SK-N-DZ (cell line): ENCODE results near the gene MEIOC.

Source experiments
- DNase-seq: peaks from one replicate; pipeline ENCODE4 v3.0.0-alpha.2; 2015; ENCODE audit warnings: low spot score
- small RNA-seq, 2 experiments: library from RNA; depleted of rRNA; stranded (forward); fragments of <200 nt; gene quantifications; one replicate each; pipeline ENCODE3, GENCODE V24; 2014

Gene MEIOC

DNA sequence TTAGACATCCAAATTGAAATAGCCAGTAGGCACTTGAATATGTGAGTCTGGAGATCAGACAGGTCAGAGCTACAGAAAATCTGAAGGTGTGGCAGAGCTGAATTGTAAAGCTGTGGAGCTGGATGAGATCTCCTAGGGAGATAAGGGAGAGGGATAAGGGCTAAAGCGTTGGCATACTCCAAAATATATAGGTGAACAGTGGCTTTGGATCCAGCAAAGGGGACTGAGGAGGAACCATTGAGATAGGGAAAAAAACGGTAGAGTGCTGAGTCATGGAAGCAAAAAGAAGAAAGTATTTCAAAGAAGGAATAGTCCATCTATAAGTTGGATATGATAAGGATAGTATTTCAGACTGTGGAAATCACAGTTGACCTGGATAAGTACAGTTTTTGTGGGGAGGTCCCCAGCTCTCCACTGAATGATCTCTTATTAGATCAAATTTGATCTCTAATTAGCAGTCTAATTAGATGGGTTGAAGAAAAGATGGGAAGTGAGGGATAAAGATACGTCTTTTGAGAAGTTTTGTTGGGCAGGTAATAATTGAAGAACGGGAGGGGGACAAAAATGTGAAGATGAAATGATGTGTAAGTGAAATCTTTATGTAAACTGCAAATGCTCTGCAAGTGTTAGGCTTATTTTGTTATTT is 51.6 kb downstream of the MEIOC start:
- DNase-seq, result no peak

DNA sequence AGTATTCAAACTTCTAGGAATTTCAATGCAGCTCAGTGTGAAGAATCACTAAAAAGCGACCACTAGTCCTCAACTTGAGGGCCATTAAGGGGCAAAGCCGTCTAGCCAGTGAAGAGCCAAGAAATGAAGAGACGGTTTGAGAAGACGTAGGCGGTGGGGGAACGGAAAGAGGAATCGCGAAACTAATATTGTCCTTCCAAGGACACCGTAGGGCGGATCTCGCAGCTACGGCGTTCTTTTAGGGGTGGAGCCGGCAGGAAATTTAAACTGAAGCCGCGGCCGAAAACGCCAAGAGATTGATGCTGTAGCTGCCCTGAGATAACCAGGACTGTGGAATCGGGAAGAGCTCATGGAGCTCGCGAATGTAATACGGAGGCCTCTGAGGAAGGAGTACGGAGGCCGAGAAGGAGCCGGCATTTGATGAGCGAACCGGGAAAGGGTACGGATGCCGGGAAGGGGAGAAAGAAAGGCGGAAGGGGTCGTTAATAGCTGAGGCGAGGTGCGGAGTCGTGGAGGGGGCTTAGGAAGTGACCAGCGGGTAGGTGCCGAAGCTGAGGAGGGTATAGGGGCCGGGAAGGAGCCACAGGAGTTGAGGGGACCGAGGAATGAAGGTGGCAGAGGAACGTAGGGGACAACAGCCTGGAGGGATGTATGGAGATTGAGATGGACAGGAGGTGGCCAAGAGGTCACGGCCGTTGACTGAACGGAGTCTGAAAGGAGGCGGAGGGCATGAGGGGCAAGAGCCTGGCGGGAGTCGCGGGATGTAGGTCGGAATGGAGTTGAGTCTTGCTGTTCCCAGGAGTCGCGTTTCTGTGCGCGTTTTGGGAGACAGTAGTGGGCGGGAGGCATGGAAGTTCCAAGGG is 52.4 kb downstream of the MEIOC start, which contains the start of gene DBF4B:
TSS of gene DBF4B (plus strand) at position 265 of the 863 bp plus-strand sequence. CDS start at position 421, 156 bp downstream.
- peak; percentile 94 for DNase-seq

DNA sequence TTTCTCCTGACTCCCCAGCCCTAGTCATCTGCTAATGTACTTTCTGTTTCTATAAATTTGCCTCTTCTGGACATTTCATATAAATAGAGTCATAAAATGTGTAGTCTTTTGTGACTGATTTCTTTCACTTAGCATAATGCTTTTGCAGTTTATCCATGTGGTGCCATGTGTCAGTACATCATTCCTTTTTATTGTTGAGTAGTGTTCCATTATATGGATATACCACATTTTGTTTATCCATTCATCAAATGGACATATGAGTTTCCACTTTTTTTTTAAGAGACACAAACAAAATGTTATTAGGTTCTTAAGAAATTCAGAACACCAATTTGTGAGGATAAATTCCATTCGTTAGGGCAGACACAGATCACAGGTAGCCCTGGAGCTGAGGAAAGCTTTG is 63.2 kb downstream of the MEIOC start:
- no peak for DNase-seq

DNA sequence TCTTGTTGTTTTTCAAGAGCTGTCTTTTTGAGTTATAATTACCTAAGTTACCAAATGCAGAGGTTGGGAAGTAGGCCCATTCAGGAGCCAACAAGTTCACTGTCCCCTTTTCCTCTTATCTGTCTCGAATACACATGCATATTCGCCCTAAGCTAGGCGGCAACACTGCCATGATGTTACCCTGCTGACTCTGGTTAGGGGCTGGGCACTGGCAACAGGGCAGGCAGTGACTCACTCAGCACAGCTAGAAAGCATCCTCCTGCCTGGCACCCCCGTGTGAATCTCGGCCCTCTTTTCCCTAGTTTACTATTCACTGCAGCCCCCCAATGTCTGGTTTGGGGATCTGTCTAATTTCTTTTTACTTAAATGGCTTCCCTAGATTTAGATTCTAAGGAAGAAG is 66.0 kb downstream of the MEIOC start:
- DNase-seq, result no peak

Small RNA genes lying within 50 kb of the gene (small RNA-seq; reads per million reads assigned to genes)
- gene RN7SL819P (0 reads per million in 2 experiments), gene SMCO4P1 (0 reads per million in 2 experiments)
